HepG2 (cell line): ENCODE data around the gene LENEP. TPM values are rescaled to one million over a fixed set of nuclear protein-coding genes. Genes with fewer than 3 reads are reported as not detected.

Source experiments
- ADNP ChIP-seq: sonication (generic); formaldehyde crosslinking; IDR thresholded peaks from 2 replicates; pipeline ENCODE4 v1.4.0; 2020; ENCODE audit warnings: missing genetic modification reagents
- CHD2 ChIP-seq: IDR thresholded peaks from 2 replicates; pipeline ENCODE4 v1.6.1; 2011; ENCODE audit warnings: low read depth, low read length, improper control_type of control experiment
- HDAC1 ChIP-seq: sonication (generic); formaldehyde crosslinking; IDR thresholded peaks from 2 replicates; pipeline ENCODE4 v1.5.1; 2020; ENCODE audit warnings: mild to moderate bottlenecking, missing genetic modification reagents
- HOXD1 ChIP-seq: sonication (generic); formaldehyde crosslinking; IDR thresholded peaks from 2 replicates; pipeline ENCODE4 v1.5.0; 2020; ENCODE audit warnings: missing genetic modification reagents
- KDM4B ChIP-seq: sonication (generic); formaldehyde crosslinking; IDR thresholded peaks from 2 replicates; pipeline ENCODE4 v1.4.0; 2020; ENCODE audit warnings: missing genetic modification reagents
- KDM5A ChIP-seq: fragments of 200-600 bp; sonication (generic); IDR thresholded peaks from 2 replicates; pipeline ENCODE4 v1.7.0; 2018; ENCODE audit warnings: antibody characterized with exemption, mild to moderate bottlenecking, low read length, borderline replicate concordance
- NFKB2 ChIP-seq: sonication (generic); formaldehyde crosslinking; IDR thresholded peaks from 2 replicates; pipeline ENCODE4 v1.4.0; 2020; ENCODE audit warnings: missing genetic modification reagents, borderline replicate concordance
- NR3C1 ChIP-seq: sonication (generic); formaldehyde crosslinking; IDR thresholded peaks from 2 replicates; pipeline ENCODE4 v1.4.0; 2020; ENCODE audit warnings: missing genetic modification reagents
- RELA ChIP-seq: sonication (generic); formaldehyde crosslinking; IDR thresholded peaks from 2 replicates; pipeline ENCODE4 v1.4.0; 2020; ENCODE audit warnings: missing genetic modification reagents
- RXRA ChIP-seq: sonication (generic); formaldehyde crosslinking; IDR thresholded peaks from 2 replicates; pipeline ENCODE4 v1.5.1; 2020; ENCODE audit warnings: missing genetic modification reagents
- SALL1 ChIP-seq: sonication (generic); formaldehyde crosslinking; IDR thresholded peaks from 2 replicates; pipeline ENCODE4 v1.8.0; 2022; ENCODE audit warnings: mild to moderate bottlenecking, missing genetic modification reagents
- SETDB1 ChIP-seq: sonication (generic); formaldehyde crosslinking; IDR thresholded peaks from 2 replicates; pipeline ENCODE4 v1.5.1; 2020; ENCODE audit warnings: missing genetic modification reagents, mild to moderate bottlenecking, borderline replicate concordance
- ZNF235 ChIP-seq: sonication (generic); formaldehyde crosslinking; IDR thresholded peaks from 2 replicates; pipeline ENCODE4 v1.8.1; 2023; ENCODE audit warnings: mild to moderate bottlenecking, missing genetic modification reagents, borderline replicate concordance
- ZNF354B ChIP-seq: sonication (generic); formaldehyde crosslinking; IDR thresholded peaks from 2 replicates; pipeline ENCODE4 v1.8.0; 2022; ENCODE audit warnings: mild to moderate bottlenecking, missing genetic modification reagents
- ZNF772 ChIP-seq: sonication (generic); formaldehyde crosslinking; IDR thresholded peaks from 2 replicates; pipeline ENCODE4 v1.5.0; 2020; ENCODE audit warnings: mild to moderate bottlenecking, missing genetic modification reagents
- ZNF780A ChIP-seq: sonication (generic); formaldehyde crosslinking; IDR thresholded peaks from 2 replicates; pipeline ENCODE4 v1.8.0; 2022; ENCODE audit warnings: mild to moderate bottlenecking, missing genetic modification reagents, moderate library complexity
- polyA plus RNA-seq, 8 experiments: library from polyadenylated mRNA; depleted of rRNA in 3 of 8; stranded (reverse) in 7 of 8; unstranded in 1 of 8; fragments of >200 nt; fragmentation: Illumina TruSeq in 4 of 8; extraction: Trizol in 4 of 8; gene quantifications; 2 replicates each; pipeline versions ENCODE4 v1.2.1 to v1.2.3, GENCODE V29; 2011 to 2016; ENCODE audit warnings: low read depth in 4 of 8, missing spikeins in 1 of 8, mixed read lengths in 1 of 8; ENCODE audit not compliant: insufficient read depth in 1 of 8
- total RNA-seq, 5 experiments: library from RNA; depleted of rRNA; stranded (reverse); fragments of >200 nt; fragmentation: Illumina TruSeq; extraction: Trizol; gene quantifications; 2 replicates each; pipeline ENCODE4 v1.2.3, GENCODE V29; 2016; ENCODE audit warnings: low read depth in 1 of 5
- TF ChIP-seq, protein P1 (sequence below): sonication (generic); formaldehyde crosslinking; IDR thresholded peaks from 2 replicates; pipeline ENCODE4 v1.5.1; 2020; ENCODE audit warnings: missing genetic modification reagents, mild to moderate bottlenecking, borderline replicate concordance
- TF ChIP-seq, protein P2 (sequence below): IDR thresholded peaks from 2 replicates; pipeline ENCODE4 v1.6.1; 2012; ENCODE audit warnings: low read depth, low read length, improper control_type of control experiment
- TF ChIP-seq, protein P3 (sequence below): sonication (generic); formaldehyde crosslinking; IDR thresholded peaks from 2 replicates; pipeline ENCODE4 v1.4.0; 2020; ENCODE audit warnings: mild to moderate bottlenecking, missing genetic modification reagents
- TF ChIP-seq, protein P4 (sequence below): sonication (generic); formaldehyde crosslinking; IDR thresholded peaks from 2 replicates; pipeline ENCODE4 v1.5.1; 2020; ENCODE audit warnings: missing genetic modification reagents, mild to moderate bottlenecking, borderline replicate concordance
- TF ChIP-seq, protein P5 (sequence below), 2 experiments: fragments of 450-650 bp in 1 of 2; sonication (generic) in 1 of 2; formaldehyde crosslinking; IDR thresholded peaks; 2 replicates each; pipeline versions ENCODE4 v1.5.0 to v1.8.0; 2020 to 2022; ENCODE audit warnings: mild to moderate bottlenecking in 1 of 2, missing genetic modification reagents in 1 of 2

LENEP gene
- total and polyA plus RNA-seq, 2 of the 13 experiments (the other 11 are each of a cell fraction or from before 2014, with no cell fraction given) = 0.29 TPM; not detected in 1

DNA sequence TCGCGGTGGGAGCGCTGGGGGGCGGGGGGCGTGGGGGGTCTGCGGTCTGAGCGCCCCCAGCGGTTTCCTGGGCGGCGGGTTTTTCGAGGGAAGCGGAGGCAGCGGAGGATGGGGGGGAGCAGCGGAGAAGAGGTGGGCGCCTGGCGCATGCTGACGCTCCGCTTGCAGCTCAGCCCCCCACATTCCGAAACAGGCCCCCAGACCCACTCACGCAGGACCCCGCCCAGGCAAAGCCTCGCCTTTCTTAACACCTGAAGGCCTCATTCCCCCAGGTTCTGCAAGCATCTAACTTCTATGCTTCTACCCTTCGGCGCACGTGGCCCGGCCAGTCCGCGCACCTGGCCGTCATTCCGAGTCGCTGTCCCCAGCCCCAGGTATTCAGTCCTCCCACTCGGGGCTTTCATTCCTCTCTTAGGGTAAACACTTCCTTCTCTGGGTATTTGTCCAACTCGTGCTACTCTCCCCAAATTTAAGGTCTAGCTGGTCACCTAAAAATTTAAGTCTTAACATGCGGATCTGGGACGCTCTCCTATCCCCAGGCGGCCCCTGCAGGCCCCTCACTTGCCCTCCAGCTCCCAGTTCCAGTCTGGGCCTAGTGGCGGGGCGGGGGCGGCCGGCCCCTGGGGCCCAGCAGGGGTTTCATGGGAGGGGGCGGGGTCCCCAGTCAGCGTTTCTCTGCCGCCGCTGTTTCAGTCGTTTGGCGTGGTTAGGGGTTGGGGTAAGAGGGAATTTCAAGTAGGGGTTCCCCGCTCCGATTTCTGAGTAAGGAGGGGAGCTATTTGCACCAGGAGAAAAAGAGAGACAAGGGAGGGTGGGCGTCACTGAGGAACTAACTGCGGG lies 6.4 kb downstream of the LENEP start (continued):
- TF ChIP-seq CHD2 (no peak), ZNF772 (CRISPR knock-in tag) (no peak), NR3C1 (CRISPR knock-in tag) (no peak), HDAC1 (CRISPR knock-in tag) (peak; percentile 37; the same call in 1 of the 2 replicates), ZNF354B (CRISPR knock-in tag) (no peak), ADNP (CRISPR knock-in tag) (no peak), HOXD1 (CRISPR knock-in tag) (no peak), RELA (CRISPR knock-in tag) (no peak), ZNF235 (CRISPR knock-in tag) (no peak), ZNF780A (no peak), NFKB2 (CRISPR knock-in tag) (no peak), KDM5A (no peak), RXRA (CRISPR knock-in tag) (0 out of 2 replicates have a peak, but pooled peaks have one; percentile 27), SALL1 (CRISPR knock-in tag) (no peak), SETDB1 (CRISPR knock-in tag) (no peak), KDM4B (CRISPR knock-in tag) (no peak)
- TF ChIP-seq, protein P1, sequence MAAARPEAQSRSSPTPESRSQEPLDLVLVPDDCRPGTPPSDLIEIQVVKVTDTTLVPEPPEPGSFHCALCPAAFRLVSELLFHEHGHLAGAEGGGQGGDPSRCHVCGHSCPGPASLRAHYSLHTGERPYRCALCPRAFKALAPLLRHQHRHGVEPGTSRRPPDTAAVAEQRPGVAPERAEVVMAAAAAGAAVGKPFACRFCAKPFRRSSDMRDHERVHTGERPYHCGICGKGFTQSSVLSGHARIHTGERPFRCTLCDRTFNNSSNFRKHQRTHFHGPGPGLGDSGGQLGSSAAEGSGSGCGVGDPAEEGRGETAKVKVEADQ (CRISPR knock-in tag) = no peak
- TF ChIP-seq, protein P2, sequence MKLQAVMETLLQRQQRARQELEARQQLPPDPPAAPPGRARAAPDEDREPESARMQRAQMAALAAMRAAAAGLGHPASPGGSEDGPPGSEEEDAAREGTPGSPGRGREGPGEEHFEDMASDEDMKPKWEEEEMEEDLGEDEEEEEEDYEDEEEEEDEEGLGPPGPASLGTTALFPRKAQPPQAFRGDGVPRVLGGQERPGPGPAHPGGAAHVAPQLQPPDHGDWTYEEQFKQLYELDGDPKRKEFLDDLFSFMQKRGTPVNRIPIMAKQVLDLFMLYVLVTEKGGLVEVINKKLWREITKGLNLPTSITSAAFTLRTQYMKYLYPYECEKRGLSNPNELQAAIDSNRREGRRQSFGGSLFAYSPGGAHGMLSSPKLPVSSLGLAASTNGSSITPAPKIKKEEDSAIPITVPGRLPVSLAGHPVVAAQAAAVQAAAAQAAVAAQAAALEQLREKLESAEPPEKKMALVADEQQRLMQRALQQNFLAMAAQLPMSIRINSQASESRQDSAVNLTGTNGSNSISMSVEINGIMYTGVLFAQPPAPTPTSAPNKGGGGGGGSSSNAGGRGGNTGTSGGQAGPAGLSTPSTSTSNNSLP = no peak
- TF ChIP-seq, protein P3, sequence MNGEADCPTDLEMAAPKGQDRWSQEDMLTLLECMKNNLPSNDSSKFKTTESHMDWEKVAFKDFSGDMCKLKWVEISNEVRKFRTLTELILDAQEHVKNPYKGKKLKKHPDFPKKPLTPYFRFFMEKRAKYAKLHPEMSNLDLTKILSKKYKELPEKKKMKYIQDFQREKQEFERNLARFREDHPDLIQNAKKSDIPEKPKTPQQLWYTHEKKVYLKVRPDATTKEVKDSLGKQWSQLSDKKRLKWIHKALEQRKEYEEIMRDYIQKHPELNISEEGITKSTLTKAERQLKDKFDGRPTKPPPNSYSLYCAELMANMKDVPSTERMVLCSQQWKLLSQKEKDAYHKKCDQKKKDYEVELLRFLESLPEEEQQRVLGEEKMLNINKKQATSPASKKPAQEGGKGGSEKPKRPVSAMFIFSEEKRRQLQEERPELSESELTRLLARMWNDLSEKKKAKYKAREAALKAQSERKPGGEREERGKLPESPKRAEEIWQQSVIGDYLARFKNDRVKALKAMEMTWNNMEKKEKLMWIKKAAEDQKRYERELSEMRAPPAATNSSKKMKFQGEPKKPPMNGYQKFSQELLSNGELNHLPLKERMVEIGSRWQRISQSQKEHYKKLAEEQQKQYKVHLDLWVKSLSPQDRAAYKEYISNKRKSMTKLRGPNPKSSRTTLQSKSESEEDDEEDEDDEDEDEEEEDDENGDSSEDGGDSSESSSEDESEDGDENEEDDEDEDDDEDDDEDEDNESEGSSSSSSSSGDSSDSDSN (CRISPR knock-in tag) = peak; percentile 28; the same call in 1 of the 2 replicates
- TF ChIP-seq, protein P4, sequence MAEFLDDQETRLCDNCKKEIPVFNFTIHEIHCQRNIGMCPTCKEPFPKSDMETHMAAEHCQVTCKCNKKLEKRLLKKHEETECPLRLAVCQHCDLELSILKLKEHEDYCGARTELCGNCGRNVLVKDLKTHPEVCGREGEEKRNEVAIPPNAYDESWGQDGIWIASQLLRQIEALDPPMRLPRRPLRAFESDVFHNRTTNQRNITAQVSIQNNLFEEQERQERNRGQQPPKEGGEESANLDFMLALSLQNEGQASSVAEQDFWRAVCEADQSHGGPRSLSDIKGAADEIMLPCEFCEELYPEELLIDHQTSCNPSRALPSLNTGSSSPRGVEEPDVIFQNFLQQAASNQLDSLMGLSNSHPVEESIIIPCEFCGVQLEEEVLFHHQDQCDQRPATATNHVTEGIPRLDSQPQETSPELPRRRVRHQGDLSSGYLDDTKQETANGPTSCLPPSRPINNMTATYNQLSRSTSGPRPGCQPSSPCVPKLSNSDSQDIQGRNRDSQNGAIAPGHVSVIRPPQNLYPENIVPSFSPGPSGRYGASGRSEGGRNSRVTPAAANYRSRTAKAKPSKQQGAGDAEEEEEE = no peak
- TF ChIP-seq, protein P5, sequence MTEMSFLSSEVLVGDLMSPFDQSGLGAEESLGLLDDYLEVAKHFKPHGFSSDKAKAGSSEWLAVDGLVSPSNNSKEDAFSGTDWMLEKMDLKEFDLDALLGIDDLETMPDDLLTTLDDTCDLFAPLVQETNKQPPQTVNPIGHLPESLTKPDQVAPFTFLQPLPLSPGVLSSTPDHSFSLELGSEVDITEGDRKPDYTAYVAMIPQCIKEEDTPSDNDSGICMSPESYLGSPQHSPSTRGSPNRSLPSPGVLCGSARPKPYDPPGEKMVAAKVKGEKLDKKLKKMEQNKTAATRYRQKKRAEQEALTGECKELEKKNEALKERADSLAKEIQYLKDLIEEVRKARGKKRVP (CRISPR knock-in tag; IDR thresholded peaks at IDR 0.05) = no peak
